Thyroid gland (tissue), 4 donors: ENCODE data around the gene FMN1. TPM values are rescaled to one million over a fixed set of nuclear protein-coding genes. Genes with fewer than 3 reads are reported as not detected.

Experiments used
- DNase-seq, 2 donors: peaks; one replicate each; pipeline ENCODE4 v3.0.0-alpha.2; 2019
- H3K27ac ChIP-seq, 3 donors: fragments of 200-600 bp; sonication (generic); 1 replicate in 2 of 3; 2 replicates in 1 of 3; pipeline ENCODE4 v1.5.1; 2016 to 2019; ENCODE audit warnings: mild to moderate bottlenecking in 1 of 3, moderate library complexity in 1 of 3
- H3K27me3 ChIP-seq: fragments of 200-600 bp; sonication (generic); one replicate; pipeline ENCODE4 v1.5.1; 2019
- H3K36me3 ChIP-seq, 2 donors: fragments of 200-600 bp; sonication (generic); one replicate each; pipeline ENCODE4 v1.5.1; 2016 to 2019
- H3K4me1 ChIP-seq, 2 donors: fragments of 200-600 bp; sonication (generic); one replicate each; pipeline ENCODE4 v1.5.1; 2017 to 2019
- H3K4me3 ChIP-seq, 3 donors: fragments of 200-600 bp; sonication (generic); replicated peaks in 1 of 3; 1 replicate in 2 of 3; 2 replicates in 1 of 3; pipeline ENCODE4 v1.5.1; 2016; ENCODE audit warnings: mild to moderate bottlenecking in 1 of 3
- H3K9me3 ChIP-seq: fragments of 200-600 bp; sonication (generic); one replicate; pipeline ENCODE4 v1.5.1; 2017
- POLR2A ChIP-seq, 2 donors: fragments of 450-650 bp; IDR thresholded peaks; one replicate each; pipeline ENCODE4 v1.6.1; 2017; ENCODE audit warnings: antibody characterized with exemption in 2 of 2, mild to moderate bottlenecking in 2 of 2, moderate library complexity in 1 of 2
- WGBS, 2 donors: methylation state at CpG; one replicate each; pipeline ENCODE4 v1.1.5; 2017; 5-methylcytosine and 5-hydroxymethylcytosine counted together
- intact Hi-C: fragments of 100-400 bp; cut with DNase I; formaldehyde crosslinking; loops from one replicate; pipeline ENCODE4 v1.15.1; 2023
- total RNA-seq, 4 donors: library from RNA; depleted of rRNA; stranded (reverse); fragments of >200 nt; gene quantifications; one replicate each; pipeline ENCODE4 v1.2.3, GENCODE V29; 2016
- TF ChIP-seq, protein P1 (sequence below), 6 experiments: fragments of 200-600 bp in 3 of 6; fragments of 450-650 bp in 3 of 6; sonication (generic) in 3 of 6; IDR thresholded peaks; one replicate each; pipeline ENCODE4 v1.5.1; 2016 to 2019; ENCODE audit warnings: antibody characterized with exemption in 6 of 6, mild to moderate bottlenecking in 2 of 6, inconsistent platforms in 1 of 6, moderate library complexity in 1 of 6

FMN1 gene
- total RNA-seq, 4 donors from 2014 or later = 13.8 to 28.3 (median 22.5) TPM

- Histone ChIP-seq H3K4me3 (no peak overlapping the region), H3K27ac (peak overlapping the region; percentile 72 to 92 (median 91)), H3K4me1 (peaks cover 47 to 56% of the 10 kb centered on the region in 2 donors), H3K36me3 (no peaks in the 10 kb centered on the region), H3K27me3 (no peaks in the 10 kb centered on the region), H3K9me3 (no peaks in the 10 kb centered on the region)
- TF ChIP-seq, protein P1, sequence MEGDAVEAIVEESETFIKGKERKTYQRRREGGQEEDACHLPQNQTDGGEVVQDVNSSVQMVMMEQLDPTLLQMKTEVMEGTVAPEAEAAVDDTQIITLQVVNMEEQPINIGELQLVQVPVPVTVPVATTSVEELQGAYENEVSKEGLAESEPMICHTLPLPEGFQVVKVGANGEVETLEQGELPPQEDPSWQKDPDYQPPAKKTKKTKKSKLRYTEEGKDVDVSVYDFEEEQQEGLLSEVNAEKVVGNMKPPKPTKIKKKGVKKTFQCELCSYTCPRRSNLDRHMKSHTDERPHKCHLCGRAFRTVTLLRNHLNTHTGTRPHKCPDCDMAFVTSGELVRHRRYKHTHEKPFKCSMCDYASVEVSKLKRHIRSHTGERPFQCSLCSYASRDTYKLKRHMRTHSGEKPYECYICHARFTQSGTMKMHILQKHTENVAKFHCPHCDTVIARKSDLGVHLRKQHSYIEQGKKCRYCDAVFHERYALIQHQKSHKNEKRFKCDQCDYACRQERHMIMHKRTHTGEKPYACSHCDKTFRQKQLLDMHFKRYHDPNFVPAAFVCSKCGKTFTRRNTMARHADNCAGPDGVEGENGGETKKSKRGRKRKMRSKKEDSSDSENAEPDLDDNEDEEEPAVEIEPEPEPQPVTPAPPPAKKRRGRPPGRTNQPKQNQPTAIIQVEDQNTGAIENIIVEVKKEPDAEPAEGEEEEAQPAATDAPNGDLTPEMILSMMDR (IDR thresholded peaks at IDR 0.05) = peak in 1 of 6 experiments; percentile 22
- TF ChIP-seq POLR2A (IDR thresholded peaks at IDR 0.05) = peak in 1 of 2 donors; percentile 49
- WGBS, 2 donors = 8 to 19% methylated on average over 2 of the region's 2 CpGs
- DNase-seq = peak; percentile 84 to 85
- intact Hi-C loops = loop anchor here (10.0 kb wide), 1 partner anchor 48 kb away; no protein-coding TSS in a partner anchor
These were observed 167.9 kb downstream of the FMN1 start for GRCh38 chr15:33026614-33027013.

GRCh38 chr15:33022629-33023028, 171.9 kb downstream of the FMN1 start:
- DNase-seq = peak; percentile 87 to 93
- peak overlapping the region; percentile 79 to 90 (median 84) for H3K27ac ChIP-seq

GRCh38 chr15:33021806-33022389, 172.6 kb downstream of the FMN1 start:
- no peaks in the 10 kb centered on the region for H3K9me3 ChIP-seq
- no peak overlapping the region for H3K4me3 ChIP-seq
- intact Hi-C loops = loop anchor here (5.0 to 10.0 kb wide), 2 partner anchors 53 to 110 kb away; no protein-coding TSS in a partner anchor
- H3K4me1 ChIP-seq = peaks cover 14 to 26% of the 10 kb centered on the region in 2 donors
- H3K27ac ChIP-seq = peak overlapping the region; percentile 79 to 90 (median 84)
- TF ChIP-seq, protein P1 (IDR thresholded peaks at IDR 0.05) = peak in 5 of 6 experiments; percentile 20 to 87 (median 72)
- no peak for TF ChIP-seq POLR2A (IDR thresholded peaks at IDR 0.05)
- 18% methylated on average over 4 of the region's 4 CpGs for WGBS, 2 donors
- H3K36me3 ChIP-seq = no peaks in the 10 kb centered on the region
- peak in 1 of 2 donors; percentile 23 for DNase-seq
- H3K27me3 ChIP-seq = no peaks in the 10 kb centered on the region

More at GRCh38 chr15:33022629-33023028, 171.9 kb downstream of the FMN1 start:
- no peaks in the 10 kb centered on the region for H3K36me3 ChIP-seq
- 28 to 42% methylated on average over 2 of the region's 2 CpGs for WGBS, 2 donors
- no peaks in the 10 kb centered on the region for H3K9me3 ChIP-seq
- H3K27me3 ChIP-seq = no peaks in the 10 kb centered on the region
- no peak overlapping the region for H3K4me3 ChIP-seq
- intact Hi-C loops = loop anchor here (5.0 to 10.0 kb wide), 2 partner anchors 52 to 110 kb away; no protein-coding TSS in a partner anchor
- peaks cover 21 to 33% of the 10 kb centered on the region in 2 donors for H3K4me1 ChIP-seq
- peak in 1 of 2 donors; percentile 62 for TF ChIP-seq POLR2A (IDR thresholded peaks at IDR 0.05)
- TF ChIP-seq, protein P1 (IDR thresholded peaks at IDR 0.05) = no peak

- peaks cover 20 to 23% of the 10 kb centered on the region in 2 donors for H3K4me1 ChIP-seq
- H3K27me3 ChIP-seq = no peaks in the 10 kb centered on the region
- no peak for DNase-seq
- H3K9me3 ChIP-seq = no peaks in the 10 kb centered on the region
- H3K27ac ChIP-seq = no peak overlapping the region
- no peak overlapping the region for H3K4me3 ChIP-seq
- no peaks in the 10 kb centered on the region for H3K36me3 ChIP-seq
- 91 to 96% methylated on average over 19 to 36 of the region's 43 CpGs for WGBS, 2 donors
- TF ChIP-seq, protein P1 (IDR thresholded peaks at IDR 0.05) = no peak
- no peak for TF ChIP-seq POLR2A (IDR thresholded peaks at IDR 0.05)
- intact Hi-C loops = no loop called here
These were observed 175.0 kb downstream of the FMN1 start for GRCh38 chr15:33019354-33019981.
